ENCODE data around the gene RASSF4.
"Not testable (repeated sequence)": the region's sequence is repeated elsewhere in the genome, so short reads cannot be mapped to it uniquely, and the experiment has no call there.

RASSF4 gene

GRCh38 chr10:44992070-44992731, 32.6 kb downstream of the RASSF4 start:
- DNase-seq = no peak

- DNase-seq = no peak
Measured at GRCh38 chr10:44992732-44993225, 33.2 kb downstream of the RASSF4 start.

- no peak for DNase-seq
Measured at GRCh38 chr10:44993226-44993921, 33.8 kb downstream of the RASSF4 start.

- no peak for DNase-seq
Measured at GRCh38 chr10:44993922-44994751, 34.5 kb downstream of the RASSF4 start.

DNA sequence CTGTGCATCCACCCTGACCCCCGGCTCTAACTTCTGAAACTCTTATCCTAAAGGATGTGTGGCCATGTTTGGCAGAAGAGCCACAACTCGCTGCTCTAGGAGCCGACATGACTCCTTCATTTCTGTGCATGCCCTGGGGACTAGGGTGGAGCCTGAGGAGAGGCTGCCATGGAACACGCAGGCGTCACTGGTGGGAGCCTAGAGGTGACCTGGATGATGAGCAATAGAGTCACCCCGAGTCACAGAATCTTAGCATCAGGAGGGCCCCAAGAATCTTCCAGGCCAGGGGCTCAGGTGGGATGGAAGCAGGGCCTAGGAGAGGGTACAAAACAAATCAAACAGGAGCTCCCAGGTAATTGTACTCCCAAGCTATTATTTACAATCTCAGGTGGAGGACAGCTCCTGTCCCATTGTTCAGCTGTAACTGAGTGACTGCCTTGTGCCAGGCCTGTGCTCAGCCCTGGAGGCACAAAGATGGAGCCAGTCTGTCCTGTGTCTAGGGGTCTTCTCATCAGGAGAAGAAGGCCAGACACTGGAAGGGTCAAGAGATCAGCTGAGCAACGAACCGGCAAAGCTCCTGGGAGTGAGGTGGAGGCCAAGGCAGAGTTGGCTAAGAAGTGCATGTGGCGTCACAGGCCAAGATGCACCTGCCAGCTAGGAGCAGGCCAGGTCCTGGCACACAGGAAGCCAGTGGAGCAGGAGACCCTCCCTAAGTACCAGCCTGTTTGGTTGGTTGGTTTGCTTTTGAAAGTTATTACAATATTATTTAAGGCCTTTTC, 35.3 kb downstream of the RASSF4 start:
- DNase-seq = no peak

GRCh38 chr10:44995581-44995913, 35.9 kb downstream of the RASSF4 start:
- no peak for DNase-seq

DNA sequence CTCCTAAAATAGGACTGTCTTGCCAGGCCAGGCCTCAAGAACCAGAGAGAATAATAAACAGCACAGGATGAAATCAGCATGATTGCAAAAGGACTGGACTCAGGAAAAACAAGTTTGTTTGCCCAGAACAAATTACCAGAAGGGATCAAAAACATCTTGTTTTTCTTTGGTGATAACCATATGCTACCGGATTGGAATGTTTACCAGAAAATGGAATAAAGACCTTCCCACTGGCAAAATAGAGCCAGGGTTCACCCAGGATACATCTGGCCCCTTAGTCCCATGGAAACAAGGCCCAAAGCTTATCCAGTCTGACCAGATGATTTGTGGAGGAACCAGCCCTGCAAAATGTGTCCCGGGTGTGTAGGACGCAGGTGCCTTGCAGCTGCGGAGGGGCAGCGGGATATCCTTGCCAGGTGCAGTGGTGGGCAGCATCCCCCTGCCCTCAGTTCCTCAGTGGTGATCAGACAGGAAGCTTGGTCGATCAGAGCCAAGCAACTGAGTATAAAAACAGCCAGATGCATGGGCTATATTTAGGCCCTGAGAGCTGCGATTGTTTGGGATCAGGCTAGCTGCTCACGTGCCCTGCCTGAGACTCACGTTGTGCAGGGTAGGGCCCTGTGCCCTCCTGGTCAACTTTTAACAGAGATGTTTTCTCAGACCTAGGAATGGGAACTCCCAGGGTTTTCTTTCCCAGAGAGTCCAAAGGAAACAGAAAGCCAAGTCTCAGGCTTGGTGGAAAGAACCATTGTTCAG, 36.5 kb downstream of the RASSF4 start:
- no peak for DNase-seq

DNA sequence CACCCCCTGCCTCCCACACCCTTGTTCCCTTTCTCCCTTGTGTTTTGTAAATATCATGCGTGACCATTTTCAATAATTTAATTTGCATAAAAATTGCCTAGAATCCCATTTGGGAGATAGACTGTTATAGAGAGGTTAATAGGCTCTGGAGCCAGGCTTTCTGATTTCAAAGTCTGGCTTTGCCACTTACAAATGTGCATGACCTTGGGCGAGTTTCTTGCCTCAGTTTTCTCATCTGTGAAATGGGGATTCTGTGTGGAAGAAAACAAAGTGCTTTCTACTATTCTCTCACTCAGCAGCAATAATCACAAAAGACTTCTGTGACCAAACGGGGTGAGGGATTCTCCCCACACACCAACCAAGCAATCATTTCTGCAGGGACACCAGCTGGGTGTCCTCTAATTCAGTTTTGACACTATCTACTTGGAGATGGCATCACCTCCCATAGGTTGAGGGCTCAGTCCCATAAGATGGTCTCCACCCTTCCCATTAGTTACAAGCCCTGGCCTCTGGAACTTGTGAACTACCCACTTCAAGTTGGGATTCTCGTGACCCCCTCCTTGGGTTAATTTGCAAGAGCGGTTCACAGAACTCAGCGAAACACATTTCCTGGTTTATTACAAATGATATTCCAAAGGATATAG, 37.6 kb downstream of the RASSF4 start:
- no peak for DNase-seq

- DNase-seq = no peak
Measured at GRCh38 chr10:44998146-44998631, 38.6 kb downstream of the RASSF4 start.

- DNase-seq = no peak
Measured at GRCh38 chr10:45000138-45000751, 40.6 kb downstream of the RASSF4 start.

- DNase-seq = peak; percentile 13 to 48 (median 36)
Measured at GRCh38 chr10:45000752-45001380, 41.3 kb downstream of the RASSF4 start, which contains the start of gene ZNF22. Gene ZNF22, plus strand, starts transcription at chr10:45000923. Its CDS starts 2,446 bp downstream, at chr10:45003369.

- DNase-seq = no peak
Measured at GRCh38 chr10:45001381-45002148, 42.0 kb downstream of the RASSF4 start.

GRCh38 chr10:45003432-45004000, 43.9 kb downstream of the RASSF4 start:
- no peak for DNase-seq

GRCh38 chr10:45004661-45005060, 45.1 kb downstream of the RASSF4 start:
- DNase-seq = no peak

GRCh38 chr10:45005284-45005683, 45.7 kb downstream of the RASSF4 start:
- no peak for DNase-seq

DNA sequence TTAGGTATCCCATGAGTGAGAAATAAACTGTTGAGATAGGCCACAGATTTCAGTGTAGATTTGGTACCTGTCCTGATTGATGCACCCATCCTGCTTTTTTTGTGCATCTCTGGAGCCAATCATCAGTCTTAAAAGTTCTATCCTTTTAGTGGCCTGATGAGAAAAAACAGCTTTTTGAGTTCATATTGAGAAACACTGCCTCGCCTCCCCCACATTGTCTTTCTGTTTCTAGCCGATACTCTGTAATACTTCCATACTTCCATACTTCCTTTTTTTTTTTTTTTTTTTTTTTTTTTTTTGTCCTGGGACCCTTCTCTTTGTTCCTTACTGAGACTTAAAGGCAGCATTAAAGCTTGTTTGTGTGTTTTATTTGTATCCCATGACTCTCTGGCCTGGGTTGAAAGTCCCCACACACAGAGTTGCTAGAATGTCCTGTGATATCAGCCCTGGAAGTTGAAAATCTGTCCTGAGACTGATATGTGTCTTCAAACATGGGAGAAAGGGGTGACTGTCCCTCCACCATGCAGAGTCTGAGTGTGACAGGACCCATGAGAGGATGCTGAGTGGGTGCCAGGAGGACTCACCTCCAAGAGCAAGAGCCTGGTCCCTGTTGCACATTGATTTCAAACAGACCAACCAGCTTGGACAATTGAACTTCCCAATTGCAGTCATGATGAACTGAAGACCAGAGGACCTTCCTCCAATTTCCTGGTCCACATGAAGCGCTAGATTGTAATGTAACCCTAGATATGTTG, 46.9 kb downstream of the RASSF4 start:
- no peak for DNase-seq

DNA sequence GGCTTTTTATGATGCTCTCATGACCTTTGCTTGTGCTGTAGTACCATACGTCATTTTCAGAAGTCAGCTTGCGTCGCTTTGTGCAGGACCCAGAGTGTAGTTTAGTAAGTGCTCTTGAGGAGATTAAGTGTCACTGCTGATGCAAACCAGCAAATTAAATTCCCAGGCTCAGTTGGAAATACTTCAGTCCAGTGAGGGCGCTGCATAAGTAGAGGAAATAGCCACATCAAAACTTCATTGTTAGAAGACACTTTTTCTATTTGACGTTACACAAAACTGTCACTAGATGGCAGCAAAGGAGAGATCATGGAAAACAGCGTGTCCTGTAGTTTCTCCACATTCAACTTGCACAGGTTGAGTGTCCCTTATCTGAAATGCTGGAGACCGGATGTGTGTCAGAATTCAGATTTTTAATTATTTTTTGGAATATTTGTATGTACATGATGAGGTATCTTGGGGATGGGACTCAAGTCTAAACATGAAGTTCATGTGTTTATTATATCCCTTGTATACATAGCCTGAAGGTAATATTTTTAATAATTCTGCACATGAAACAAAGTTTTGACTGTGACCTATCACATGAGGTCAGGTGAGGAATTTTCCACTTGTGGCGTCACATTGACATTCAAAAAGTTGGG, 49.0 kb downstream of the RASSF4 start:
- no peak for DNase-seq

DNA sequence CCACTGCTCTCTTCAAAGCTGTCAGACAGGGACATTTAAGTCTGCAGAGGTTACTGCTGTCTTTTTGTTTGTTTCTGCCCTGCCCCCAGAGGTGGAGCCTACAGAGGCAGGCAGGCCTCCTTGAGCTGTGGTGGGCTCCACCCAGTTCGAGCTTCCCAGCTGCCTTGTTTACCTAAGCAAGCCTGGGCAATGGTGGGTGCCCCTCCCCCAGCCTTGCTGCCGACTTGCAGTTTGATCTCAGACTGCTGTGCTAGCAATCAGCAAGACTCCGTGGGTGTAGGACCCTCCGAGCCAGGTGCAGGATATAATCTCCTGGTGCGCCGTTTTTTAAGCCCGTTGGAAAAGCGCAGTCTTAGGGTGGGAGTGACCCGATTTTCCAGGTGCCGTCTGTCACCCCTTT, 55.0 kb downstream of the RASSF4 start:
- DNase-seq = not testable (repeated sequence)

All from activated CD4-positive, CD25-positive, alpha-beta regulatory T cell (primary cell).